ENCODE results near the gene CABP1.

CABP1 gene

GRCh38 chr12:120653611-120654010 lies 13.2 kb downstream of the CABP1 start:
- WGBS, 2 experiments (ENCODE audit: insufficient coverage in 2 of 2): 93 to 98% methylated on average over 9 to 11 of the region's 11 CpGs
- Histone ChIP-seq H3K4me3 (ENCODE audit: extremely low read depth, insufficient read depth, low read length, poor library complexity, severe bottlenecking) (no peak overlapping the region), H3K36me3 (ENCODE audit: control insufficient read depth, insufficient read depth, low read length) (no peaks in the 10 kb centered on the region), H3K27ac (ENCODE audit: low read depth, low read length, severe bottlenecking) (no peak overlapping the region), H3K9me3 (ENCODE audit: control insufficient read depth, low read length) (no peaks in the 10 kb centered on the region), H3K4me1 (ENCODE audit: control insufficient read depth, insufficient read depth, low read length, poor library complexity, severe bottlenecking) (peaks cover 5% of the 10 kb centered on the region)

DNA sequence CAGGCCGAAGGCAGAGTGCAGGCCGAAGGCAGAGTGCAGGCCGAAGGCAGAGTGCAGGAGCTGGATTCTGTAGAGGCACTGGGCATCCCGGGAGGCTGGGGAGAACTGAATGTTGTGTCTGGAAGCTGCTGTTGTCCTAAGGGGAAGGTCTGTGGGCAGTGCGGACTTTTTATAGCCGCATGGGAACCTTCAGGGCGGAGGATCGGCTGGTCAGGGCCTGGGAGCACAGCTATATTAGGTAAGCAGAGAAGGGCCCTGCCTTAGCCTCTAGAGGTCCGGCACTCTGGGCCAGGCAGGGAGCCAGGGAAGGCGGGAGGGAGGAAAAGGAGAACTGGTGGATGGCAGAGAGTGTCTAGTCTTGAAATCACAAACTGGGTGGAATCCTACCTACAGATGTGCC lies 14.2 kb downstream of the CABP1 start:
- 83 to 85% methylated on average over 10 of the region's 10 CpGs for WGBS, 2 experiments (ENCODE audit: insufficient coverage in 2 of 2)

DNA sequence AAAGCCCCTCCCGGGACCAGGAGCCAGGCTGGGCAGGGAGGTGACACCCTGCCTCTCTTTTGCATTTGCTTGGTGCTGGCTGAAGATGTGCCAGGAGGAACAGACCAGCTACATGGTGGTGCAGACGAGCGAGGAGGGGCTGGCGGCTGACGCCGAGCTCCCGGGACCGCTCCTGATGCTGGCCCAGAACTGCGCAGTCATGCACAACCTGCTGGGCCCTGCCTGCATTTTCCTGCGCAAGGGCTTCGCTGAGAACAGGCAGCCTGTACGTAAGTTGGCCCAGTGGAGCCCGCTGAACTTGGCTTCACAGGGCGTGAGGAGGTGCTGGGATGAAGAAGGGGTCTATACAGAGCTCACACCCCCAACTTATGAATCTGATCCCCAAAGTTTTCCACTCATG lies 15.6 kb downstream of the CABP1 start:
- no peak overlapping the region for H3K4me3 ChIP-seq (ENCODE audit: extremely low read depth, insufficient read depth, low read length, poor library complexity, severe bottlenecking)
- 89 to 99% methylated on average over 11 of the region's 14 CpGs for WGBS, 2 experiments (ENCODE audit: insufficient coverage in 2 of 2)
- no peaks in the 10 kb centered on the region for H3K36me3 ChIP-seq (ENCODE audit: control insufficient read depth, insufficient read depth, low read length)
- H3K4me1 ChIP-seq (ENCODE audit: control insufficient read depth, insufficient read depth, low read length, poor library complexity, severe bottlenecking): peaks cover 5% of the 10 kb centered on the region
- H3K27ac ChIP-seq (ENCODE audit: low read depth, low read length, severe bottlenecking): no peak overlapping the region
- H3K9me3 ChIP-seq (ENCODE audit: control insufficient read depth, low read length): no peaks in the 10 kb centered on the region

More for the DNA sequence above, 14.2 kb downstream of the CABP1 start:
- Histone ChIP-seq H3K27ac (ENCODE audit: low read depth, low read length, severe bottlenecking) (no peak overlapping the region), H3K4me3 (ENCODE audit: extremely low read depth, insufficient read depth, low read length, poor library complexity, severe bottlenecking) (no peak overlapping the region), H3K9me3 (ENCODE audit: control insufficient read depth, low read length) (no peaks in the 10 kb centered on the region), H3K36me3 (ENCODE audit: control insufficient read depth, insufficient read depth, low read length) (no peaks in the 10 kb centered on the region), H3K4me1 (ENCODE audit: control insufficient read depth, insufficient read depth, low read length, poor library complexity, severe bottlenecking) (peaks cover 5% of the 10 kb centered on the region)

DNA sequence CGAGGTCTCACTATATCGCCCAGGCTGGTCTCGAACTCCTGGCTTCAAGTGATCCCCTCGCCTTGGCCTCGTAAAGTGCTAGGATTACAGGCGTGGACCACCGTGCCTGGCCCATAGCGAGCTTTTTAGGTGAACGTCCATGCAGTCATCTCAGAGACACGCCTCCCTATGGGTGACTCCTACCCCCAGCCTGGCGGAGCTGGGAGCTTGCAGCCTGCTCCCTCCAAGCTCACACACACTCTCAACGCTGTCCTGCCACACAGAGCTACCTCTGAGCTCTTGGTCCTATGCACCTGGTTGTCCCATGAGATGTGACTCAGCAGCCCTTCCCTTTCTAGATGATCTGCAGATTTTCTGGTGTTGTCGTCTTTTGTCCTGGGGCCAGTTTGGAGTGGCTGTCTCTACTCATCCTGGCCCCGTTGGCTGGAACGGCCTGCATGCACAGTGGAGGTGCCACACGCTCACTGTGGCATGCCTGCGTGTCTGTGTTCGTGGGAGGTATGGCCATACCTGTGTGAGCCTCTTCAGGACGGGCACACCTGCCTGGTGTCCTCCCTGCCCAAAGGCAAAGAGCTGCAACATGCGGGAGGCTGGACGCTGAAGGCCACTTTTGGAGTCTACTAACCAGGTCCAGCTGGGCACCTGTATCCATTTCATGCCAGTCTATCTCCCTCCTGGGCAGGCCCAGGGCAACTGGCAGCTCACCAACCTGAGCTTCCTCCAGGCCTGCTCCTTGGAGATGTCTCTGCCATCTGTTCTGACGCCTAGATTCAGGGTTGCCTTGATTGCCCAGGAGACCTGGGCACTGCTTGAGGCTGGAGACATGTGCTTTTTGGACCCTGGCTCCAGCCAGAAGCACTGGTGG lies 18.1 kb downstream of the CABP1 start:
- H3K27ac ChIP-seq (ENCODE audit: low read depth, low read length, severe bottlenecking): no peak overlapping the region
- no peak overlapping the region for H3K4me3 ChIP-seq (ENCODE audit: extremely low read depth, insufficient read depth, low read length, poor library complexity, severe bottlenecking)
- H3K36me3 ChIP-seq (ENCODE audit: control insufficient read depth, insufficient read depth, low read length): no peaks in the 10 kb centered on the region
- no peaks in the 10 kb centered on the region for H3K9me3 ChIP-seq (ENCODE audit: control insufficient read depth, low read length)
- H3K4me1 ChIP-seq (ENCODE audit: control insufficient read depth, insufficient read depth, low read length, poor library complexity, severe bottlenecking): no peaks in the 10 kb centered on the region
- 91 to 94% methylated on average over 22 of the region's 22 CpGs for WGBS, 2 experiments (ENCODE audit: insufficient coverage in 2 of 2)

DNA sequence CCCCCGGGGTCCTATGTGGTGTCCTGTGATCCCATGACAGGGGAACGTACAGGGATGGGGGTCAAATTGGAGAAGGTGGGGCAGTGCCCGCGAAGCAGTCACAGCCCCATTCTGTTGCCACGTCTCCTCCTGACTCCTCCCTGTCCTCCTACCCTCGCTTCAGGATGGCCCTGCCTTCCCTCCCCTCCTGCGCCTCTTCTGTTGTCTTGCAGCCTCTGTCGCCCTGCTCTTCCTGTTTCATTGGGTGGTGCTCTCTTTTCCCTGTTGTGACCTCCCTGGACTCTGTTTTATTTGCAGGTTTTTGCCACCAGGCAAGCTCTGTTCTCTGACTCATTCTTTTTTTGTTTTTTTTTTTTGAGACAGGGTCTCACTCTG lies 18.7 kb downstream of the CABP1 start:
- Histone ChIP-seq H3K9me3 (ENCODE audit: control insufficient read depth, low read length) (no peaks in the 10 kb centered on the region), H3K27ac (ENCODE audit: low read depth, low read length, severe bottlenecking) (no peak overlapping the region), H3K4me1 (ENCODE audit: control insufficient read depth, insufficient read depth, low read length, poor library complexity, severe bottlenecking) (no peaks in the 10 kb centered on the region), H3K36me3 (ENCODE audit: control insufficient read depth, insufficient read depth, low read length) (no peaks in the 10 kb centered on the region), H3K4me3 (ENCODE audit: extremely low read depth, insufficient read depth, low read length, poor library complexity, severe bottlenecking) (no peak overlapping the region)
- WGBS, 2 experiments (ENCODE audit: insufficient coverage in 2 of 2): 79 to 85% methylated on average over 7 of the region's 8 CpGs

GRCh38 chr12:120661432-120661831 lies 21.0 kb downstream of the CABP1 start:
- no peaks in the 10 kb centered on the region for H3K4me1 ChIP-seq (ENCODE audit: control insufficient read depth, insufficient read depth, low read length, poor library complexity, severe bottlenecking)
- no peak overlapping the region for H3K27ac ChIP-seq (ENCODE audit: low read depth, low read length, severe bottlenecking)
- WGBS, 2 experiments (ENCODE audit: insufficient coverage in 2 of 2): 38 to 45% methylated on average over 2 of the region's 2 CpGs
- H3K36me3 ChIP-seq (ENCODE audit: control insufficient read depth, insufficient read depth, low read length): no peaks in the 10 kb centered on the region
- H3K9me3 ChIP-seq (ENCODE audit: control insufficient read depth, low read length): no peaks in the 10 kb centered on the region
- H3K4me3 ChIP-seq (ENCODE audit: extremely low read depth, insufficient read depth, low read length, poor library complexity, severe bottlenecking): no peak overlapping the region

GRCh38 chr12:120662879-120663278 lies 22.5 kb downstream of the CABP1 start:
- WGBS, 2 experiments (ENCODE audit: insufficient coverage in 2 of 2): 91 to 97% methylated on average over 2 to 3 of the region's 3 CpGs
- Histone ChIP-seq H3K36me3 (ENCODE audit: control insufficient read depth, insufficient read depth, low read length) (no peaks in the 10 kb centered on the region), H3K4me3 (ENCODE audit: extremely low read depth, insufficient read depth, low read length, poor library complexity, severe bottlenecking) (no peak overlapping the region), H3K27ac (ENCODE audit: low read depth, low read length, severe bottlenecking) (no peak overlapping the region), H3K4me1 (ENCODE audit: control insufficient read depth, insufficient read depth, low read length, poor library complexity, severe bottlenecking) (no peaks in the 10 kb centered on the region), H3K9me3 (ENCODE audit: control insufficient read depth, low read length) (no peaks in the 10 kb centered on the region)

- Histone ChIP-seq H3K9me3 (ENCODE audit: control insufficient read depth, low read length) (no peaks in the 10 kb centered on the region), H3K4me3 (ENCODE audit: extremely low read depth, insufficient read depth, low read length, poor library complexity, severe bottlenecking) (no peak overlapping the region), H3K36me3 (ENCODE audit: control insufficient read depth, insufficient read depth, low read length) (no peaks in the 10 kb centered on the region), H3K27ac (ENCODE audit: low read depth, low read length, severe bottlenecking) (no peak overlapping the region), H3K4me1 (ENCODE audit: control insufficient read depth, insufficient read depth, low read length, poor library complexity, severe bottlenecking) (no peaks in the 10 kb centered on the region)
- 93 to 98% methylated on average over 4 of the region's 5 CpGs for WGBS, 2 experiments (ENCODE audit: insufficient coverage in 2 of 2)
Observed at GRCh38 chr12:120663741-120664140, 23.3 kb downstream of the CABP1 start.

GRCh38 chr12:120666571-120667390 lies 26.4 kb downstream of the CABP1 start:
- no peak overlapping the region for H3K27ac ChIP-seq (ENCODE audit: low read depth, low read length, severe bottlenecking)
- H3K36me3 ChIP-seq (ENCODE audit: control insufficient read depth, insufficient read depth, low read length): no peaks in the 10 kb centered on the region
- H3K4me3 ChIP-seq (ENCODE audit: extremely low read depth, insufficient read depth, low read length, poor library complexity, severe bottlenecking): no peak overlapping the region
- 94 to 96% methylated on average over 27 to 31 of the region's 34 CpGs for WGBS, 2 experiments (ENCODE audit: insufficient coverage in 2 of 2)
- H3K4me1 ChIP-seq (ENCODE audit: control insufficient read depth, insufficient read depth, low read length, poor library complexity, severe bottlenecking): peaks cover 5% of the 10 kb centered on the region
- H3K9me3 ChIP-seq (ENCODE audit: control insufficient read depth, low read length): no peaks in the 10 kb centered on the region

GRCh38 chr12:120668091-120668867 lies 27.9 kb downstream of the CABP1 start:
- WGBS, 2 experiments (ENCODE audit: insufficient coverage in 2 of 2): 69 to 78% methylated on average over 20 of the region's 20 CpGs
- no peaks in the 10 kb centered on the region for H3K36me3 ChIP-seq (ENCODE audit: control insufficient read depth, insufficient read depth, low read length)
- H3K27ac ChIP-seq (ENCODE audit: low read depth, low read length, severe bottlenecking): no peak overlapping the region
- peaks cover 5% of the 10 kb centered on the region for H3K4me1 ChIP-seq (ENCODE audit: control insufficient read depth, insufficient read depth, low read length, poor library complexity, severe bottlenecking)
- no peaks in the 10 kb centered on the region for H3K9me3 ChIP-seq (ENCODE audit: control insufficient read depth, low read length)
- no peak overlapping the region for H3K4me3 ChIP-seq (ENCODE audit: extremely low read depth, insufficient read depth, low read length, poor library complexity, severe bottlenecking)
